Progenitor cell of endocrine pancreas (in vitro differentiated cells): ENCODE data around the gene TPH2. TPM values are rescaled to one million over a fixed set of nuclear protein-coding genes. Genes with fewer than 3 reads are reported as not detected.

Source experiments
- DNase-seq: peaks from one replicate; pipeline ENCODE4 v3.0.0; 2021; ENCODE audit warnings: low spot score; ENCODE audit not compliant: unreplicated experiment
- H3K27ac Mint-ChIP-seq: 2 replicates; pipeline ENCODE4 v1.8.0; 2021; ENCODE audit warnings: mild to moderate bottlenecking, moderate library complexity, mixed read lengths
- H3K27me3 Mint-ChIP-seq: 2 replicates; pipeline ENCODE4 v1.8.0; 2021; ENCODE audit warnings: mixed read lengths
- H3K36me3 Mint-ChIP-seq: 2 replicates; pipeline ENCODE4 v1.8.0; 2022; ENCODE audit warnings: mixed read lengths; ENCODE audit not compliant: insufficient read depth
- H3K4me1 Mint-ChIP-seq: 2 replicates; pipeline ENCODE4 v1.8.0; 2021; ENCODE audit warnings: low read depth, mixed read lengths
- H3K4me3 Mint-ChIP-seq: 2 replicates; pipeline ENCODE4 v1.8.0; 2021; ENCODE audit warnings: low read depth, mild to moderate bottlenecking, moderate library complexity, mixed read lengths
- H3K9me3 Mint-ChIP-seq: 2 replicates; pipeline ENCODE4 v1.8.0; 2021; ENCODE audit warnings: low read depth, mixed read lengths
- CTCF ChIP-seq: fragments of 200-600 bp; sonication (generic); IDR thresholded peaks from one replicate; pipeline ENCODE4 v1.5.0; 2021; ENCODE audit warnings: antibody characterized with exemption, mild to moderate bottlenecking; ENCODE audit not compliant: unreplicated experiment
- total RNA-seq: library from RNA; stranded (reverse); gene quantifications from 2 replicates; pipeline ENCODE4 v1.2.1, GENCODE V29; 2021

The TPH2 gene
- total RNA-seq, 1 donor from 2014 or later = not detected

- Mint-ChIP-seq H3K36me3 (no peaks in the 10 kb centered on the region), H3K4me1 (peaks cover 3% of the 10 kb centered on the region), H3K27me3 (peaks cover 5% of the 10 kb centered on the region), H3K4me3 (no peak overlapping the region), H3K9me3 (no peaks in the 10 kb centered on the region), H3K27ac (no peak overlapping the region)
- TF ChIP-seq CTCF = no peak
- no peak for DNase-seq
These were observed 95.3 kb downstream of the TPH2 start for GRCh38 chr12:72033991-72034390.

- H3K4me1 Mint-ChIP-seq = peaks cover 3% of the 10 kb centered on the region
- TF ChIP-seq CTCF = no peak
- DNase-seq = no peak
- H3K27me3 Mint-ChIP-seq = peaks cover 3% of the 10 kb centered on the region
- H3K9me3 Mint-ChIP-seq = peaks cover 13% of the 10 kb centered on the region
- H3K27ac Mint-ChIP-seq = no peak overlapping the region
- H3K4me3 Mint-ChIP-seq = no peak overlapping the region
- no peaks in the 10 kb centered on the region for H3K36me3 Mint-ChIP-seq
These were observed 97.0 kb downstream of the TPH2 start for GRCh38 chr12:72035625-72036024.

DNA sequence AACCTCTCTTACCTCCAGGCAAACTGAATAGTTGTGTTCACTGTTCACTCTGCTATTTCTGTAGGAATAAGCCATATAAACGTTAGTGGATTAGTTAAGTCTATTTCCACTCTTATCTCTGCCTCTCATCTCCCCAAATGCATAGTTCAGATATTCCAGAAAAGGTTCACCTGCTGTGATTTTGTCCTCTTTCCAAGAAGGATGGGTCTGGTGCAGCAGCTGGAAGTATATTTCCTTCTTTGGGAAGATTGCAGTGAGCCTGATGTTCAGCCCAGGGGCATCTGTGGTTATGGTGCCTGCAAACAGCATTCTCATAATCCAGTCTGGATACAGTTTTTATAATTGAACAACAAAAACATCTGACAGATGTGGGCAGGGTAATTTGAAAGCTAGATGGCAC, 97.7 kb downstream of the TPH2 start:
- no peak for DNase-seq
- H3K4me3 Mint-ChIP-seq = no peak overlapping the region
- no peak for TF ChIP-seq CTCF
- peaks cover 3% of the 10 kb centered on the region for H3K27me3 Mint-ChIP-seq
- peaks cover 13% of the 10 kb centered on the region for H3K9me3 Mint-ChIP-seq
- no peaks in the 10 kb centered on the region for H3K36me3 Mint-ChIP-seq
- H3K4me1 Mint-ChIP-seq = peaks cover 3% of the 10 kb centered on the region
- no peak overlapping the region for H3K27ac Mint-ChIP-seq

DNA sequence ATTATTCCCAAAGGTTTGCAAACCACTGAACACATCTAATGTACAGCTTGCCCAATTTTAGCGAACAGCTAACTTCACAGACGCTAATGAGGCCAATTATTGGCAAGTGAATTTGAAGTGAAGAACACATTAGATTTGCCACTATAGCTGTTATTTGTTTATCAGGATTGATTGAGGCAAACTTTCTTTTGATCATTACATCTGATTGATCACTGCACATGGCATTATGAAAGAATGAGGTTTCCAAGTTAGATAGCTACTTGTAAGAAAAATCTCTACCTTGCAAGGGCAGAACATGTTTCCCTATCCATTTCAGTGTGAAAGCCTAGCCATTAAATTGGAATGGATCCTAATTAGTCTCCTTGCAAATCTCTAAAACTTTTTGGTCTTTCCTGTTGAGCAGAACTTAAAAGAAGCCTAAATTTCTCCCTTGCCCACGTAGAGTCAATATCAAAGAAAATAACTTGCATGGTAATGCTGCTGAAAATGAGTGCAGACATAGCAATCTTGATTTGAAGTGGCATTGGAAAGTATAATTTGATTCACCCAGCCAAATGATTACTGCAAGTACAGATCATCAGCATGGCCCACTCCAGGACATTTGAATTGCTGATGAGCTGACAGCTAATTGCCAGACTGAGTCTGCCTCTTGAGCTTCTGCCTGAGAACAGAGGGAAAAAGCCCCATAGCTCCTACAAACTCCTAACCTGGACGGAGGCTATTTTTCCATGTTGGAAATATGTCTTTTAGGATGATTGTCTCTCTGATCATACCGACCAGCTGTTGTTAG, 98.6 kb downstream of the TPH2 start:
- no peak overlapping the region for H3K4me3 Mint-ChIP-seq
- peaks cover 3% of the 10 kb centered on the region for H3K27me3 Mint-ChIP-seq
- peaks cover 3% of the 10 kb centered on the region for H3K4me1 Mint-ChIP-seq
- H3K9me3 Mint-ChIP-seq = peaks cover 13% of the 10 kb centered on the region
- no peak overlapping the region for H3K27ac Mint-ChIP-seq
- no peak for DNase-seq
- TF ChIP-seq CTCF = no peak
- no peaks in the 10 kb centered on the region for H3K36me3 Mint-ChIP-seq

- Mint-ChIP-seq H3K9me3 (peaks cover 18% of the 10 kb centered on the region), H3K36me3 (no peaks in the 10 kb centered on the region), H3K27me3 (no peaks in the 10 kb centered on the region)
These were observed 103.2 kb downstream of the TPH2 start for GRCh38 chr12:72041811-72042210.

More at GRCh38 chr12:72041811-72042210, 103.2 kb downstream of the TPH2 start:
- peaks cover 6% of the 10 kb centered on the region for H3K4me1 Mint-ChIP-seq
- H3K4me3 Mint-ChIP-seq = no peak overlapping the region
- no peak overlapping the region for H3K27ac Mint-ChIP-seq
- no peak for TF ChIP-seq CTCF
- DNase-seq = no peak
